ENCODE measurements around the gene CPSF3. TPM values are rescaled to one million over a fixed set of nuclear protein-coding genes. Genes with fewer than 3 reads are reported as not detected.

CPSF3 gene
- total RNA-seq, 1 experiment from 2014 or later: 86.8 TPM

DNA sequence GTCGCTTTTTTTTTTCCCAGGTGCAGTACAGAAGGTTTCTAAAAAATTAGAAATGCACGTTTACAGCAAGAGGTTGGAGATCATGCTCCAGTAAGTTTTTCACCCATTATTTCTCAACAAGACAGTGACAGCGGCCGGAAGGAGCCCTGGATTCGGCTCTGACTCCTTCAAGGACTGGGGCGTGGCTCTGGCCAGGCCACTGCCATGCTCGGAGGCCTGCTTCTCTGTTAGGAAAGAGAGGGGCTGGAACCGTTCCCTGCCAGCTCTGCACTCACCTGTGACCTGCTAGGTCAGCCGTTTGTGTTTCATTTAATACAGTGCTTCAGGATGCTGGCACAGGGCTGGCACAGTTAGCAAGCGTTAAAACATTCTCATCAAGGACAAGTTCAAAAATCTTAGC, 44.2 kb downstream of the CPSF3 start:
- no peak for DNase-seq (ENCODE audit: low spot score)
- Histone ChIP-seq H3K9me3 (ENCODE audit: low read depth, low read length, poor library complexity, severe bottlenecking) (no peaks in the 10 kb centered on the region), H3K4me3 (ENCODE audit: low read depth, low read length, poor library complexity, severe bottlenecking) (no peak overlapping the region), H3K27me3 (replicated peaks; ENCODE audit: insufficient read depth, low read depth, low read length, poor library complexity) (no peaks in the 10 kb centered on the region), H3K27ac (ENCODE audit: low read depth, low read length, poor library complexity, severe bottlenecking) (no peak overlapping the region), H3K4me1 (ENCODE audit: insufficient read depth, low read length, poor library complexity, severe bottlenecking) (no peaks in the 10 kb centered on the region), H3K36me3 (ENCODE audit: insufficient read depth, low read length, poor library complexity, severe bottlenecking) (peaks cover 18% of the 10 kb centered on the region)
- TF ChIP-seq EZH2 (IDR thresholded peaks at IDR 0.05; ENCODE audit: borderline replicate concordance, low read depth, low read length, poor library complexity, severe bottlenecking): no peak
- TF ChIP-seq, protein P1, sequence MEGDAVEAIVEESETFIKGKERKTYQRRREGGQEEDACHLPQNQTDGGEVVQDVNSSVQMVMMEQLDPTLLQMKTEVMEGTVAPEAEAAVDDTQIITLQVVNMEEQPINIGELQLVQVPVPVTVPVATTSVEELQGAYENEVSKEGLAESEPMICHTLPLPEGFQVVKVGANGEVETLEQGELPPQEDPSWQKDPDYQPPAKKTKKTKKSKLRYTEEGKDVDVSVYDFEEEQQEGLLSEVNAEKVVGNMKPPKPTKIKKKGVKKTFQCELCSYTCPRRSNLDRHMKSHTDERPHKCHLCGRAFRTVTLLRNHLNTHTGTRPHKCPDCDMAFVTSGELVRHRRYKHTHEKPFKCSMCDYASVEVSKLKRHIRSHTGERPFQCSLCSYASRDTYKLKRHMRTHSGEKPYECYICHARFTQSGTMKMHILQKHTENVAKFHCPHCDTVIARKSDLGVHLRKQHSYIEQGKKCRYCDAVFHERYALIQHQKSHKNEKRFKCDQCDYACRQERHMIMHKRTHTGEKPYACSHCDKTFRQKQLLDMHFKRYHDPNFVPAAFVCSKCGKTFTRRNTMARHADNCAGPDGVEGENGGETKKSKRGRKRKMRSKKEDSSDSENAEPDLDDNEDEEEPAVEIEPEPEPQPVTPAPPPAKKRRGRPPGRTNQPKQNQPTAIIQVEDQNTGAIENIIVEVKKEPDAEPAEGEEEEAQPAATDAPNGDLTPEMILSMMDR (conservative IDR thresholded peaks at IDR 0.05; ENCODE audit: low read depth, low read length): no peak
- BruUV-seq (replicated peaks): no TSS peak
- ChIA-PET POLR2A (ENCODE audit: low non-redundant PET) (no interaction called here), CTCF (no interaction called here)
- intact Hi-C loops (cut with micrococcal nuclease; ENCODE audit: unreplicated experiment): no loop called here

DNA sequence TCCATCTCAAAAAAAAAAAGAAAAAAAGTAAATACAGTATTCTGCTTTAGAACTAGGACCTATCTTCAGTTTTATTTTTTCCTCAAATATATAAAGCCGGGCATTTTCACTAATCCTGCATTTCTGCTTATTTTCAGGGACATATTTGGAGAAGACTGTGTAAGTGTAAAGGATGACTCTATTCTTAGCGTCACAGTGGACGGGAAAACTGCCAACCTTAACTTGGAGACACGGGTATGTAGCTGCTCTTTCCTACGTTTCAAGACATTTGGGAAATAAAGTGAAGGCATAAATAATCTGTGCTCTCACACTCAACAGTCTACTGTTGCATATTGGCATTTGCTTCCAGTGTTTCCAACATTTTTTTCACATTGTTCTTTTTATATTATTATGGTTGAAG, 47.8 kb downstream of the CPSF3 start:
- H3K27me3 ChIP-seq (replicated peaks; ENCODE audit: insufficient read depth, low read depth, low read length, poor library complexity): no peaks in the 10 kb centered on the region
- BruUV-seq (replicated peaks): no TSS peak
- no peak for DNase-seq (ENCODE audit: low spot score)
- H3K4me3 ChIP-seq (ENCODE audit: low read depth, low read length, poor library complexity, severe bottlenecking): no peak overlapping the region
- H3K4me1 ChIP-seq (ENCODE audit: insufficient read depth, low read length, poor library complexity, severe bottlenecking): no peaks in the 10 kb centered on the region
- no peak overlapping the region for H3K27ac ChIP-seq (ENCODE audit: low read depth, low read length, poor library complexity, severe bottlenecking)
- H3K9me3 ChIP-seq (ENCODE audit: low read depth, low read length, poor library complexity, severe bottlenecking): no peaks in the 10 kb centered on the region
- ChIA-PET CTCF (no interaction called here), POLR2A (ENCODE audit: low non-redundant PET) (interaction anchor here (0.6 kb wide), 1 partner anchor 17 kb away, joined by 3 read pairs; no protein-coding TSS in a partner anchor)
- peaks cover 19% of the 10 kb centered on the region for H3K36me3 ChIP-seq (ENCODE audit: insufficient read depth, low read length, poor library complexity, severe bottlenecking)
- TF ChIP-seq, protein P1 (conservative IDR thresholded peaks at IDR 0.05; ENCODE audit: low read depth, low read length): no peak
- TF ChIP-seq EZH2 (IDR thresholded peaks at IDR 0.05; ENCODE audit: borderline replicate concordance, low read depth, low read length, poor library complexity, severe bottlenecking): no peak
- intact Hi-C loops (cut with micrococcal nuclease; ENCODE audit: unreplicated experiment): no loop called here

DNA sequence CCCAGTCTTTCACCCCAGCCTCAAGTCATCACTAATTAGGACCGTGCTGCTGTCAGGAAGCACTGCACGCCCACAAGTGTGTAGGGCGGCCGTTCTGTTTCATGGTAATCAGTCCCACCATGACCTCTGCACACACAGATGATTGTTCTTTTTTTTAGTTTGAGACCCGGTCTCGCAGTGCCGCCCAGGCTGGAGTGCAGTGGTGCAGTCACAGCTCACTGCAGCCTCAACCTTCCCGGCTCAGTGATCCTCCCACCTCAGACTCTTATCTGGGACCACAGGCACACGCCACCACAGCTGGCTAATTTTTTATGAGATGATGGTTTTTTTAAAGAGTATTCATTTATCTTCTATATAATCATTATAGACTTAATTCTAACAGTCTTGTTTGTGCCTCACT, 49.1 kb downstream of the CPSF3 start:
- peaks cover 24% of the 10 kb centered on the region for H3K36me3 ChIP-seq (ENCODE audit: insufficient read depth, low read length, poor library complexity, severe bottlenecking)
- TF ChIP-seq, protein P1 (conservative IDR thresholded peaks at IDR 0.05; ENCODE audit: low read depth, low read length): no peak
- no peak for TF ChIP-seq EZH2 (IDR thresholded peaks at IDR 0.05; ENCODE audit: borderline replicate concordance, low read depth, low read length, poor library complexity, severe bottlenecking)
- H3K27me3 ChIP-seq (replicated peaks; ENCODE audit: insufficient read depth, low read depth, low read length, poor library complexity): no peaks in the 10 kb centered on the region
- H3K9me3 ChIP-seq (ENCODE audit: low read depth, low read length, poor library complexity, severe bottlenecking): no peaks in the 10 kb centered on the region
- intact Hi-C loops (cut with micrococcal nuclease; ENCODE audit: unreplicated experiment): no loop called here
- DNase-seq (ENCODE audit: low spot score): no peak
- H3K27ac ChIP-seq (ENCODE audit: low read depth, low read length, poor library complexity, severe bottlenecking): no peak overlapping the region
- ChIA-PET POLR2A (ENCODE audit: low non-redundant PET) (no interaction called here), CTCF (no interaction called here)
- no peak overlapping the region for H3K4me3 ChIP-seq (ENCODE audit: low read depth, low read length, poor library complexity, severe bottlenecking)
- no peaks in the 10 kb centered on the region for H3K4me1 ChIP-seq (ENCODE audit: insufficient read depth, low read length, poor library complexity, severe bottlenecking)
- BruUV-seq (replicated peaks): no TSS peak
